Common myeloid progenitor, CD34-positive (primary cell): ENCODE data around the gene IGFLR1.

ENCODE experiments used
- CTCF ChIA-PET: fragments of 350-600 bp; sonication (Branson Sonifier 250); formaldehyde crosslinking; loops from one replicate; lab custom pipeline; 2021; ENCODE audit warnings: antibody characterized with exemption; lab: Charles Lee
- POLR2A ChIA-PET: fragments of 350-600 bp; sonication (Branson Sonifier 250); formaldehyde crosslinking; loops from one replicate; lab custom pipeline; 2021; ENCODE audit warnings: antibody characterized with exemption; lab: Charles Lee
- DNase-seq, 3 donors: peaks; one replicate each; pipeline versions ENCODE4 v3.0.0 to v3.0.0-alpha.2; 2013
- H3K27ac ChIP-seq, 2 experiments: 1 replicate in 1 of 2; 2 replicates in 1 of 2; pipeline ENCODE4 v1.7.0; 2013; ENCODE audit warnings: inconsistent platforms in 2 of 2, low read length in 2 of 2, mild to moderate bottlenecking in 2 of 2, low read depth in 1 of 2, moderate library complexity in 1 of 2; ENCODE audit not compliant: severe bottlenecking in 2 of 2, insufficient read depth in 1 of 2, poor library complexity in 1 of 2
- H3K27me3 ChIP-seq, 5 experiments: replicated peaks in 2 of 5; 1 replicate in 3 of 5; 2 replicates in 2 of 5; pipeline versions ENCODE4 v1.6.1 to v1.7.0; 2013; ENCODE audit warnings: low read length in 4 of 5, mild to moderate bottlenecking in 2 of 5, moderate library complexity in 2 of 5, inconsistent platforms in 1 of 5; ENCODE audit not compliant: insufficient read depth in 5 of 5, control insufficient read depth in 4 of 5
- H3K36me3 ChIP-seq, 4 experiments: 1 replicate in 2 of 4; 2 replicates in 2 of 4; pipeline versions ENCODE4 v1.6.1 to v1.7.0; 2013; ENCODE audit warnings: low read length in 3 of 4, control low read depth in 1 of 4, mild to moderate bottlenecking in 1 of 4; ENCODE audit not compliant: control insufficient read depth in 4 of 4, insufficient read depth in 4 of 4
- H3K4me1 ChIP-seq, 4 experiments: 1 replicate in 3 of 4; 2 replicates in 1 of 4; pipeline versions ENCODE4 v1.6.1 to v1.7.1; 2013; ENCODE audit warnings: low read length in 3 of 4, mild to moderate bottlenecking in 3 of 4, control low read depth in 1 of 4, inconsistent platforms in 1 of 4, moderate library complexity in 1 of 4; ENCODE audit not compliant: control insufficient read depth in 4 of 4, insufficient read depth in 4 of 4; ENCODE audit errors: control extremely low read depth in 1 of 4
- H3K4me3 ChIP-seq, 7 experiments: 1 replicate in 4 of 7; 2 replicates in 3 of 7; pipeline versions ENCODE4 v1.5.1 to v1.7.0; 2013; ENCODE audit warnings: mild to moderate bottlenecking in 7 of 7, low read length in 6 of 7, moderate library complexity in 6 of 7, inconsistent platforms in 2 of 7, low read depth in 2 of 7, control low read depth in 1 of 7; ENCODE audit not compliant: insufficient read depth in 4 of 7, control insufficient read depth in 1 of 7; ENCODE audit errors: extremely low read depth in 1 of 7
- H3K9me3 ChIP-seq, 5 experiments: 1 replicate in 4 of 5; 2 replicates in 1 of 5; pipeline versions ENCODE4 v1.6.1 to v1.7.1; 2013; ENCODE audit warnings: low read length in 4 of 5, mild to moderate bottlenecking in 2 of 5, inconsistent platforms in 1 of 5, low read depth in 1 of 5, moderate library complexity in 1 of 5; ENCODE audit not compliant: control insufficient read depth in 4 of 5, insufficient read depth in 2 of 5; ENCODE audit errors: control extremely low read depth in 1 of 5
- WGBS: methylation state at CpG from one replicate; pipeline ENCODE4 v1.1.5; 2013; ENCODE audit not compliant: insufficient coverage; 5-methylcytosine and 5-hydroxymethylcytosine counted together

Gene IGFLR1

GRCh38 chr19:35754370-35755130, 12.3 kb upstream of the IGFLR1 start:
- Histone ChIP-seq H3K27ac (no peak overlapping the region), H3K27me3 (peaks cover 0 to 37% (median 0%) of the 10 kb centered on the region in 5 experiments), H3K36me3 (peaks cover 0 to 28% (median 21%) of the 10 kb centered on the region in 4 experiments), H3K4me1 (peaks cover 2 to 35% (median 27%) of the 10 kb centered on the region in 4 experiments), H3K9me3 (no peaks in the 10 kb centered on the region), H3K4me3 (no peak overlapping the region)
- ChIA-PET POLR2A (no interaction called here), CTCF (no interaction called here)
- no peak for DNase-seq
- WGBS, result 97% methylated on average over 9 of the region's 13 CpGs

DNA sequence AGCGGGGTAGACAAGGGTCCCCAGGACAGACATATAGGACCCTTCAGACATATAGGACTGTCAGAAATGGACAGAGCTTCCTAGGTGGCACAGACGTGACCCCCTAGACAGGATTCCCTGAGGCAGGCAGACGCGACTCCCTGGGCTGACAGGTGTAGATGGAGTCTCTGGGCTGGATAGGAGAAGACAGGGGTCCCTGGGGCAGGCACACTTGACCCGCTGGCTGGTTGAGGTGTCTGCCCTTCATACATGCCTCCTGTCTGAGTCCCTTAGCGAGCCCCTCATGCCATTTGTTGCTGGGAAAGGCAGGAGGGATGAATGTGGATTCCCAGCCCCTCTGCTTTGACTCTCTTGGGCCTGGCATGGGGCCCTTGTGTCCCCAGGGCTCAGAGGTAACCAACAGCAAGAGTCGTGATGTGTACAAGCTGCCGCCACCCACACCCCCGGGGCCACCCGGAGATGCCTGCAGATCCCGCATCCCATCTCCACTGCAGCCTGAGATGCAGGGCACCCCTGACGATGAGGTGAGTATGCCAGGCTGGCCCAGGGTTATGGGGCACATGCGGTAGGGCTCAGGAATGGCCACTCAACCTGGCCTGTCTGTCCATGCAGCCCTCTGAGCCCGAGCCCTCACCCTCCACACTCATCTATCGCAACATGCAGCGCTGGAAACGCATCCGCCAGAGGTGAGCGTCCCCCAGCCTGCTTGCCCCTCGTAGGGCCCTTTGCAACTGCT, 11.6 kb upstream of the IGFLR1 start:
- CTCF ChIA-PET, result no interaction called here
- POLR2A ChIA-PET, result no interaction called here
- H3K4me3 ChIP-seq, result no peak overlapping the region

GRCh38 chr19:35752746-35753350, 10.6 kb upstream of the IGFLR1 start:
- CTCF ChIA-PET, result interaction anchor here (0.6 kb wide), 1 partner anchor 9 kb away, joined by 4 read pairs; no protein-coding TSS in a partner anchor
- H3K4me3 ChIP-seq, result no peak overlapping the region
- POLR2A ChIA-PET, result no interaction called here

More for the DNA sequence above, 11.6 kb upstream of the IGFLR1 start:
- H3K27ac ChIP-seq, result no peak overlapping the region
- 97% methylated on average over 19 of the region's 20 CpGs for WGBS
- no peaks in the 10 kb centered on the region for H3K9me3 ChIP-seq
- H3K36me3 ChIP-seq, result peaks cover 0 to 28% (median 21%) of the 10 kb centered on the region in 4 experiments
- DNase-seq, result no peak
- peaks cover 0 to 37% (median 0%) of the 10 kb centered on the region in 5 experiments for H3K27me3 ChIP-seq
- peaks cover 6 to 36% (median 28%) of the 10 kb centered on the region in 4 experiments for H3K4me1 ChIP-seq

DNA sequence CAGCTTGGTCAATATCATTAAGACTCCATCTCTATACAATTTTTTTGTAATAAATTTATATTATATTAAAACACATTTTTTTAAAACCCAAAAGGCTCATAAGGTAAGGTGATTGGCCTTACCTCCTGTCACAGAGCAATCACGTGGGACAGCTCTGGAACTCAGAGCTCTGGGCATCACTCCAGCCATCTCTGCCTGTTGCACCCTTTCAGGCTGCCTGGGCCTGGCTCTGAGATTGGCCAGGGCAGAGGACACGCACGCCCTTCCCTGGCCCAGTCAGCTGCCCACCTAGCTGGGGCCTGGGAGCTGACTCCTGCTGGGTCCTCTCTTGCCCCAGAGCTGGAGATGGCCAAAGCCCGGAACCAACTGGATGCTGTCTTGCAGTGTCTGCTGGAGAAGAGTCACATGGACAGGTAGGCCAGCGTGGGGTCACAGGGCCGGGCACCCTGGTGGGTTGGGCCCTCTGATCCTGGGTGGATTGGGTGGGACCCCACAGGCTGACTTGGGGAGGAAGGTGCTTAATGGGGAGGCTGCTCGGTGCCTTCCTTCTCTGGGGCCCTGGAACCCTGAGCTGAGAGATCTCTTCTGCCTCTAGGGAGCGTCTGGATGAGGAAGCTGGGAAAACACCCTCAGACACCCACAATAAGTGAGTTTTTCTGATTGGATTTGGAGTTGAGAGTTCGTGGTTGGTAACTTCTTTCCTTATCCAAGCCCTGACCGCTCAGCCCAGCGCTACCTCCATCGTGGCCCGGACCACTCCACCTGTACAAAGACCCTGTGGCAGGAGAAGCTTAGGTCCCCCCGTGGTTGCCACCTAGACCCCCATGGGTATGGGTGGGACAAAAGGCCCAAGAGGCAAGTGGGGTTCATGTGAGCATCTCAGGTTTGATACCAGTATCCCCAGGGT, 9.8 kb upstream of the IGFLR1 start:
- peaks cover 0 to 28% (median 21%) of the 10 kb centered on the region in 4 experiments for H3K36me3 ChIP-seq
- H3K27ac ChIP-seq, result no peak overlapping the region
- H3K27me3 ChIP-seq, result peaks cover 0 to 34% (median 0%) of the 10 kb centered on the region in 5 experiments
- H3K4me1 ChIP-seq, result peaks cover 8 to 37% (median 26%) of the 10 kb centered on the region in 4 experiments
- DNase-seq, result no peak
- no peak overlapping the region for H3K4me3 ChIP-seq
- CTCF ChIA-PET, result interaction anchor here (0.6 kb wide), 1 partner anchor 10 kb away, joined by 4 read pairs; no protein-coding TSS in a partner anchor
- no peaks in the 10 kb centered on the region for H3K9me3 ChIP-seq
- POLR2A ChIA-PET, result no interaction called here
- 99% methylated on average over 10 of the region's 14 CpGs for WGBS

More at GRCh38 chr19:35752746-35753350, 10.6 kb upstream of the IGFLR1 start:
- no peaks in the 10 kb centered on the region for H3K9me3 ChIP-seq
- peaks cover 7 to 40% (median 29%) of the 10 kb centered on the region in 4 experiments for H3K4me1 ChIP-seq
- DNase-seq, result no peak
- peaks cover 0 to 28% (median 21%) of the 10 kb centered on the region in 4 experiments for H3K36me3 ChIP-seq
- WGBS, result 95% methylated on average over 10 of the region's 20 CpGs
- peaks cover 0 to 37% (median 0%) of the 10 kb centered on the region in 5 experiments for H3K27me3 ChIP-seq
- H3K27ac ChIP-seq, result no peak overlapping the region

DNA sequence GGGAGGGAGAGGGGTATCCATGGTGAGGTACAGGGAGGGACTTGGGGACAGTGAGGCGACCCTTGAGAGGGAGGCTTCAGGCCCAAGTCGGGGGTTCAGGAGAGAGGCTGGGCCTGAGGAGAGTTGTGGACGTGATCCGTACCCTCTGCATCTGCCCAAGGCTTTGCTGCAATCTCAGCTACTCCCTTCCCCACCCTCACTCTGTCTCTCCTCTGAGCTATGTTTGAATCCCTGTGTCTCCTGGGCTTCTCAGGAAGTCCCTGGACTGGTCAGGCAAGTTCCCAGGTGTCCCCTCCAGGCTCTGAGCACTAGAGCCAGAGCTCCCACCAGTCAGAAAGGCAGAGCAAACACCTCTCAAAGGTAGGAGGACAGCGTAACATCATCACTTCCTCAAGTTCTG, 7.9 kb upstream of the IGFLR1 start:
- ChIA-PET POLR2A (no interaction called here), CTCF (no interaction called here)
- H3K27me3 ChIP-seq, result peaks cover 0 to 15% (median 0%) of the 10 kb centered on the region in 5 experiments
- no peak overlapping the region for H3K4me3 ChIP-seq
- H3K9me3 ChIP-seq, result no peaks in the 10 kb centered on the region
- no peak overlapping the region for H3K27ac ChIP-seq
- WGBS, result 100% methylated on average over 1 of the region's 5 CpGs
- H3K4me1 ChIP-seq, result peaks cover 10 to 29% (median 25%) of the 10 kb centered on the region in 4 experiments
- peaks cover 0 to 28% (median 21%) of the 10 kb centered on the region in 4 experiments for H3K36me3 ChIP-seq
- no peak for DNase-seq
